ENCODE data around the gene RYR1. TPM values are rescaled to one million over a fixed set of nuclear protein-coding genes. Genes with fewer than 3 reads are reported as not detected.

Gene RYR1
- total and polyA plus RNA-seq, 2 donors from 2014 or later, result 0.69 to 2.8 TPM

- Histone ChIP-seq H3K9me3 (ENCODE audit: control insufficient read depth in 2 of 3, insufficient read depth in 1 of 3, low read length in 3 of 3) (no peaks in the 10 kb centered on the region), H3K4me3 (ENCODE audit: low read length in 3 of 3) (no peak overlapping the region), H3K9ac (ENCODE audit: low read length in 3 of 3) (no peak overlapping the region), H3K27ac (ENCODE audit: low read depth in 2 of 2, low read length in 2 of 2) (no peak overlapping the region), H3K36me3 (ENCODE audit: control insufficient read depth in 2 of 3, insufficient read depth in 3 of 3, low read length in 3 of 3) (no peaks in the 10 kb centered on the region), H3K27me3 (ENCODE audit: control insufficient read depth, insufficient read depth, low read length) (no peaks in the 10 kb centered on the region), H3K4me1 (ENCODE audit: control insufficient read depth in 2 of 3, insufficient read depth in 2 of 3, low read depth in 1 of 3, low read length in 3 of 3) (no peaks in the 10 kb centered on the region)
- FAIRE-seq (no peak), DNase-seq (no peak)
- no peak for TF ChIP-seq CTCF (IDR thresholded peaks at IDR 0.05; ENCODE audit: borderline replicate concordance, extremely low read depth, insufficient read depth)
- intact Hi-C loops (cut with DNase I), result no loop called here
Observed at GRCh38 chr19:38507551-38508127, 74.1 kb downstream of the RYR1 start.

DNA sequence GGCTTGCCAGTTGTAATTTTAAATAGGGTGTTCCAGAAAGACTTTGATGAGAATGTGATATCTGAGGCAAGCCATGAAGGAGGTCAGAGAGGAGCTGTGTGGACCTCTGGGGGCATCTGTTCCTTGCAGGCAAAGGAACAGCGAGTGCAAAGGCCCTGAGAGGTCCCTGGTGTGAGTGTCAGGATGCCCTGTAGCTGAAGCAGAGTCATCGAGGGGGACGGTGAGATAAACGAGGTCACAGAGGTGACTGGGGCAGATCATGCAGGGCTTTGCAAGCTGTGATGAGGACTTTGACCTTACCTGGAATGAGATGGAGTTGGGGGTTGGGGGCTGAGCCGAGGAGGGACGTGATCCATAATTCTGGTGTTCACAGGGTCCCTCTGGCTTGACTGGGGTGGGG lies 75.0 kb downstream of the RYR1 start:
- Histone ChIP-seq H3K36me3 (ENCODE audit: control insufficient read depth in 2 of 3, insufficient read depth in 3 of 3, low read length in 3 of 3) (no peaks in the 10 kb centered on the region), H3K9ac (ENCODE audit: low read length in 3 of 3) (no peak overlapping the region), H3K27me3 (ENCODE audit: control insufficient read depth, insufficient read depth, low read length) (no peaks in the 10 kb centered on the region), H3K27ac (ENCODE audit: low read depth in 2 of 2, low read length in 2 of 2) (no peak overlapping the region), H3K4me1 (ENCODE audit: control insufficient read depth in 2 of 3, insufficient read depth in 2 of 3, low read depth in 1 of 3, low read length in 3 of 3) (no peaks in the 10 kb centered on the region), H3K9me3 (ENCODE audit: control insufficient read depth in 2 of 3, insufficient read depth in 1 of 3, low read length in 3 of 3) (no peaks in the 10 kb centered on the region), H3K4me3 (ENCODE audit: low read length in 3 of 3) (no peak overlapping the region)
- intact Hi-C loops (cut with DNase I), result no loop called here
- DNase-seq (no peak), FAIRE-seq (no peak)
- TF ChIP-seq CTCF (IDR thresholded peaks at IDR 0.05; ENCODE audit: borderline replicate concordance, extremely low read depth, insufficient read depth), result no peak

- no peaks in the 10 kb centered on the region for H3K4me1 ChIP-seq (ENCODE audit: control insufficient read depth in 2 of 3, insufficient read depth in 2 of 3, low read depth in 1 of 3, low read length in 3 of 3)
- no peak for DNase-seq
- no peak overlapping the region for H3K4me3 ChIP-seq (ENCODE audit: low read length in 3 of 3)
- no peaks in the 10 kb centered on the region for H3K9me3 ChIP-seq (ENCODE audit: control insufficient read depth in 2 of 3, insufficient read depth in 1 of 3, low read length in 3 of 3)
- H3K36me3 ChIP-seq (ENCODE audit: control insufficient read depth in 2 of 3, insufficient read depth in 3 of 3, low read length in 3 of 3), result no peaks in the 10 kb centered on the region
- H3K27me3 ChIP-seq (ENCODE audit: control insufficient read depth, insufficient read depth, low read length), result no peaks in the 10 kb centered on the region
- intact Hi-C loops (cut with DNase I), result no loop called here
- no peak for TF ChIP-seq CTCF (IDR thresholded peaks at IDR 0.05; ENCODE audit: borderline replicate concordance, extremely low read depth, insufficient read depth)
- H3K27ac ChIP-seq (ENCODE audit: low read depth in 2 of 2, low read length in 2 of 2), result no peak overlapping the region
- FAIRE-seq, result no peak
- H3K9ac ChIP-seq (ENCODE audit: low read length in 3 of 3), result no peak overlapping the region
Observed at GRCh38 chr19:38509027-38509426, 75.5 kb downstream of the RYR1 start.
